Hepatocyte (in vitro differentiated cells): Measurements from ENCODE around the gene SHISA7.

Source experiments
- CTCF ChIP-seq: fragments of 200-600 bp; sonication (generic); IDR thresholded peaks from 2 replicates; pipeline ENCODE4 v1.5.1; 2016; ENCODE audit warnings: antibody characterized with exemption, mild to moderate bottlenecking; ENCODE audit not compliant: poor library complexity
- EZH2phosphoT487 ChIP-seq: fragments of 200-600 bp; sonication (generic); IDR thresholded peaks from one replicate; pipeline ENCODE4 v1.6.1; 2018; ENCODE audit warnings: antibody characterized with exemption, mild to moderate bottlenecking, low read depth, moderate library complexity; ENCODE audit not compliant: unreplicated experiment, severe bottlenecking

GRCh38 chr19:55379174-55379573 lies 63.9 kb downstream of the SHISA7 start:
- no peak for TF ChIP-seq CTCF
- no peak for TF ChIP-seq EZH2phosphoT487
